Suppressor macrophage treated with lipopolysaccharide for 1 hour (primary cell): ENCODE measurements around the gene CENPVL3.
"Not testable (repeated sequence)": the region's sequence is repeated elsewhere in the genome, so short reads cannot be mapped to it uniquely, and the experiment has no call there.

Experiments
- DNase-seq, 3 donors: peaks; one replicate each; pipeline ENCODE4 v3.0.0-alpha.2; 2020 to 2022

The CENPVL3 gene

DNA sequence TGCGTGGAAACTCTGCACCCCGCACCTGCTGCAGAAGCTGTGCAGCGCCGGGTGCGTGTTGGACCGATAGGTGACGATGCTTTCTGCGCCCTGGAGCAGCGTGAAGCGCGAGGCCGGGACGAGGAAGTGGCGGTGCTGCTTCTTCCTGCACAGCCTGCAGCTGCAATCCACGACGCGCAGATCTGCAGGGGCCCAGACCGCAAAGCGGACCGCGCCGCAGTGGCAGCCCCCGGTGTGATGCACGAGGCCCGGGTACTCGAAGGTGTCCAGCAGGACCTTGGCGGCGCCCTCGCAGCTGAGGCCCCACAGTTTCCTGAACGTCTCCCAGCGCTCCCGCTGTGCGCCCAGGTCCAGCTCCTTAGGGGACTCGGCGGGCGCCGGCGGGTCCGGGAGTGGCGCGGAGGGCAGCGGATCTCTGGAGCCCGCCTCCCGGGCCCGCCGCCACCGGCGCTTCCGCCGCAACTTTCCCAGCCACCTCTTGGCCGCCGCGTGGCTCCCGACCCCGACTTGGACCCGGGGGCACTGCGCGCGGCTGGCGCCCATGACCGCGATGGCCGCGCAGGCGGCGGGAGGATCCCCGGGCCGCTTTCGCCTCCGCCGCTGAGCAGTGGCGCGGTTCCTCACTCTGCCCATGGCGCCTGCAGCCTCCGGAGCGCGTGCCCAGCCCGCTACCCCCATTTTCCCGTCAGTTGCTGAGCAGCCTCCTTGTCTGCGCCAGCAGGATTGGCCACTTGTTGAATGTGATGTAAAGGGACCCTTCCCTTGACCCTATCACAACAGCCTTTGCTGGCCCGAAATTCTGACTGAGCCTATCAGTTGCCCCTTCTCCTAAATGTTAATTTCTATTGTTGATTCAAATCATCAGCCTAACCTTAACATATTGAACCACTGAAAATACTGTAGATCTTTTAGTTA is at the start of gene CENPVL3:
CENPVL3 (minus strand) TSS at position 672 of the 915 bp plus-strand sequence; CDS start at position 633, 39 bp downstream.
- not testable (repeated sequence) for DNase-seq

DNA sequence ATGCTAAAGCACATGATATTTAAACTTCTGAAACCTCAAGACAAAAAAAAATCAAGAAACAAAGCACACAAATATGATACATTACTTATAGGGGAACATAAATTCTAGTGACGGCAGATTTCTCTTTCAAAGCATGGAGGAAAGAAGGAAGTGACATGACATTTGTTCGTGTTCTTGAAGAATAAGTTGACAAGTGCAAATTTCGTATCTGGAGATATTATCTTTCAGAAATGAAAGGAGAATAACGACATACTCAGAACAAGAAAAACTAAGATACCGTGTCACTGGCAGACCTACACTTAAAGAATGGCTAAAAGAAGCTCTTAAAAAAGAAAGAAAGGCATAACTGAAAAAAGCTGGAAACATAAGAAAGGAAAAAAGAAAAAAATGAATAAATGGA is 47.3 kb upstream of the CENPVL3 start:
- DNase-seq: no peak

DNA sequence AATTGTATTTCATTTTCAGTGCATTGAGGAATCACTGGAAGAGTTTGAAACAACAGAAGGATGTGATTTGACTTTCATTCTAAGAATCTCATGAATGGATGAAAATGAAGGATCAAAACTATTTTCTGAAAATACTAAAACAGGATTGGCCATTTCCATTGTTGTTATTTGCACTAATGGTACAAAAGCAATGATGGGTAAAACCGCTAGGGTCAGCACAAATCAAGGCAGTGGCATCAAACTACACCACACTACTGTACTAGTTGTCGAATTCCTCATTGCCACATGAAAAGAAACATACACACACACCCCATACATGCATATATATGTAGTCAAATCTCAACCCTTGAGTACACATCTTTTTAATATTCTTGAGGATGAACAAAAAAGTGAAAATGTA is 24.7 kb upstream of the CENPVL3 start:
- DNase-seq: no peak

DNA sequence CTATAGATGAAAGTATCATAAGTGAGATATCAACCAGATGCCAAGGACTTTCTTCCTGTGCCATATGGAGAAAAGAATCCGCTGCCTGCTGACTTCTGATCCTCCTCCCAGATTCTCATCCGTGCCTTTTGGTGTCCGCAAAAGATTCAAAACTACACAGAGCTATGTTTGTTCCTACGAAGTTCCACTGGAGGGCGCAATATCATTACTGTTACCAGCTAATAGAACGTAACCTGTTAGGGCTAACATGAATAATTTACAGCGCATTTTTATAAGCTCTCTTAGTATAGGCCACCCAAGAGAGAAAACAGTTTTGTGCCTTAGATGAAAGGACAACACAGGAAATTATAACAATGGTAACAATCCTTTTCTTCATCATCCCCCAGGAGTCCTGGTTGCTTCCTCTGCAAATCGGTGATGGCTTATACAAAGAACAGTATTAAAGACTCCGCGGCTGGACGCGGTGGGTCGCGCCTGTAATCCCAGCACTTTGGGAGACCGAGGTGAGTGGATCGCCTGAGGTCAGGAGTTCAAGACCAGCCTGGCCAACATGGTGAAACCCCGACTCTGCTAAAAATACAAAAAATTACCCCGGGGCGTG is 22.8 kb upstream of the CENPVL3 start:
- peak; percentile 23 to 29 (median 24) for DNase-seq

DNA sequence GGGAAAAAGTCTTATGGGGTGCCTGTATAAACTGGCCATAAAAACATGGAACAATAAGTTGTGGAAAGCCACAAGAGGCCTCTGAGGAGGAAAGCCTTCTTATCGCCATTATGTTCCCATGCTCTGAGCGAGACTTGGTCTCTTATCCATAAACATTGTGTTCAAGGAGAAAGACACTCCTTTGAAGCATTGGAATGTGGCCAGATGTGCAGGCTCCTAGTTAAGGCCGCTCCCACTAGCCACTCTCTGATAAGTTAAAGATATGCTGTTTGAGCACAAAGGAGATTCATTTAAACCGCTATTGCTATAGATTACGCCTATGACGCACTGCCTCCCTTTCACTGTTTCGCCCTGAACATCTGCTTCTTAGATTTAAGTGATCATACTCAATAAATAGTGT is 17.8 kb upstream of the CENPVL3 start:
- not testable (repeated sequence) for DNase-seq

DNA sequence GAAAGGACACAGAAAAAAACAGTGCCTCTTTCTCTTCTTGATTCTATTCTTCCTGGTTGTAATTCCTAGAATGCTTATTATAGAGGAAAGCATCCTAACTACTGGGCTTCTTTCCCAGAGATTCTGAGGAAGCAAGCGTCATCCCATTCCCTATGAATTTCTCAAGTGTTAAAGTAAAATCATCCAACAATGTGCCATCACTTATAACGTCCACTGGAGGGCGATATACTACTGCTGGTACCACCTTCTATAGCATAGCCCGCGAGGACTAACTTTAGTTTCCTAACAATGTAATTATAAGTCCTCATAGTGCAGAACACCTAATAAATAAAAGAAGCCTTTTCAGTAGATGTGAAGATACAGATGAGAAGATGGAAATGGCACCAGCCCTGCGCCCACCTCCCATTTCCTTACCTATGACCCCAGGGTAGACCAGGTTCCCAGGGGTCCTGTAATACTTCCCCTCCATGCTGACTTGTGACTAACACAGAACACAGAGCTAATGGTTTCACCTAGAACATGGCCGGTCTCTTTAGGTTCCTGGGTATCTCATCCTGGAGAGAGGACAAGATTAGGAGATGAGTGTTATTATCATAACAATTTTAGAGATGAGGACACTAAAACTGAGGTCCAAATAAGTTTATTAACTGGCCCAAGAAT is 4.2 kb downstream of the CENPVL3 start:
- DNase-seq: peak; percentile 28 to 52 (median 33)

DNA sequence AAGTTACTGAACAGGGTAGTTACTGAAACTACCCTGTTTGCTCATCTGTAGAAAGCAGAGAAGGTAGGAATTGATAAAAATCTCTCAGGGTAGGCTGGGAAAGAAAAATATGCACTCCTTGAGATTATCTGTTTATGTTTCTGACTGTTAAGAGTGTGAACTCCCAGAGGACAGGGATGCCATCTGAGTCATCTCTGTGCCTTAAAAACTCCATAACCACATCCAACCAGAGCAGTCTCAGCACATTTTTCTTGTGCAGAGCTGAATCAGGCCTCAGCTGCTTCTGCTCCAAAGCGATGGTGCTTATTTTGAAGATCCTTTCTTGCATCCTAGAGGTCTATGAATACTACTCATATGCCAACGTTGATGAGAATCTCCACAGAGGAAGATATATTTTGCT is 9.9 kb downstream of the CENPVL3 start:
- no peak for DNase-seq

DNA sequence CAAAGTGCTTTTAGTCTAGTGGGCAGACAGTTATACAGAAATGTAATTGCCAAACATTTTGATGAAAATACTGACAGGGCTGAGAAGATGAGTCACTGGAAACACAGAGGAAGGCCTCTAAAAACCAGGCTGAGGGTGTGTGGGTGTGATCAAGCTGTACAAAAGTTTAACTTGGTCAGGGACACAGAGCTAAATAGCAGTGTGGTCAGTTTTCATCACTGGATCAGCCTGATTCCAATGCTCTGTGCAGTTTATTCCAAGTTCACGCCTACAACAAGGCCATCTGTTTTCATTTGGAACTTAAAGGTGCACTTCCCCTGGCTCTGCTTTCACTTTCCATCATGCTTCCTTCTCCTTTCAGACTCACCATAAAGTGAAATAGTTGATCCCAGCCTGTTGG is 10.6 kb downstream of the CENPVL3 start:
- DNase-seq: peak; percentile 22 to 42 (median 34)

DNA sequence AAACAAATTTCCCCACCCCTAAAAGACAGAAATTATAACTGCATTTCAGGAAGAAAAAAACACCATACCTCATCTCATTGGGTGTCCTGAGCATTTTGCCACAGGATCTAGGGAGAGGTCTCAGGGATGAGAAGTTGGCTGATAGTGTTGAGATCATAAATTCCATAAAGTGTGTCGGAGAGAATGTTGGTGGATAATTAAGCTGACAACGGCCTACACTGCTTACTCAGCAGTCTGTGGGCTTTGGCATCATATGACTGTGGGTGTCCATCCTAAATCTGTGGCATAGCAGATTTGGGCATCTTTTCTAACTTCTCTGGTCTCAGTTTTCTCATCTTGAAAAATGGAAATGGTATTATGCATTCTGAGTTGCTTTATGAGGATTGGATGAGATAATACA is 12.3 kb downstream of the CENPVL3 start:
- DNase-seq: no peak

DNA sequence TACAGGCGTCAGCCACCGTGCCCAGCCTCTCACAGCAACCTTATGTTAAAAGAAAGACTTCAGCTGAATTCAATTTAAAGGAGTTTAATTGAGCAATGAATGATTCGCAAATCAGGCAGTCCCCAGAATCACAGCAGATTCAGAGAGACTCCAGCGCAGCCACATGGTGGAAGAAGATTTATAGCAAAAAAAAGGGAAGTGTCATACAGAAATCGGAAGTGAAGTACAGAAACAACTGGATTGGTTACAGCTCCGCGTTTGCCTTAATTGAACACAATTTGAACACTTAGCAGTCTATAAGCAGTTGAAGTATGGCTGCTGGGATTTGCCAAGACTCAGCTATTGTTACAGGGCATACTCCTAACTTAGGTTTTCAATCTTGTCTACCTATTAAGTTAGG is 19.8 kb downstream of the CENPVL3 start:
- DNase-seq: peak in 2 of 3 donors; percentile 1 to 5

DNA sequence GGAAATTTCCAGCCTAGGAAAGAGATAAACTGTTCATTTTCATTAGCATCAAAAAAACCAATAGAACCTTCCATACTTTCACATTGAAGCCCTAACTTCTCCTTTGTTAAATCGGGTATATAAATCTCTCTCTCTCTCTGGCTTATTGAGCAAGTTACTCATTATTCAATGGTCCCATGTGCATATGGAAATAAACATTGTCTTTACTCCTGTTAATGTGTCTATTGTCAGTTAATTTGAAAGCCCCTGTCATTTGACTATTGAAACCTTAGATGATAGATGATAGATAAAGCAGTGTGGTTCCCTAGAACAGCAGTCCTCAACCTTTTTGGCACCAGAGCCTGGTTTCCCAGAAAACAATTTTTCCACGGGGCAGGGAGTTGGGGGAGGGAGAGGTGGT is 46.8 kb downstream of the CENPVL3 start:
- DNase-seq: no peak

DNA sequence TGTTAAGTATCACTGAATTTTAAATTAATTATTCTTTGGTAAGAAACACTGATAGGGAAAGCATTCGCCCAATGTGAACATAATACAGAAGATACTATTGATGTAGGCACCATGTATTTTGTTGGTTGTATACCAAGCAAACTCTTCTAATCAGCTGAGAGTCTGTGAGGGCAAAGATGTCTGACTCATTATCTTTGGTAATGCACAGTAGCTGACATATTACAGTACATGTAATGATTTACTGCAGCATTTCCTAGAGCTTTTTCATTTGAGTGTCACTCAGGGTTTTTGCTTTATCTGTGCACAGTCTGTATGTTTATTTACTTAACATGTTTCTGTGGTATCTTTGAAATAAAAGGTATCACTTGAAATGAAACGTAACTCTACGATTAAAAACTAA is 49.2 kb downstream of the CENPVL3 start:
- no peak for DNase-seq

DNA sequence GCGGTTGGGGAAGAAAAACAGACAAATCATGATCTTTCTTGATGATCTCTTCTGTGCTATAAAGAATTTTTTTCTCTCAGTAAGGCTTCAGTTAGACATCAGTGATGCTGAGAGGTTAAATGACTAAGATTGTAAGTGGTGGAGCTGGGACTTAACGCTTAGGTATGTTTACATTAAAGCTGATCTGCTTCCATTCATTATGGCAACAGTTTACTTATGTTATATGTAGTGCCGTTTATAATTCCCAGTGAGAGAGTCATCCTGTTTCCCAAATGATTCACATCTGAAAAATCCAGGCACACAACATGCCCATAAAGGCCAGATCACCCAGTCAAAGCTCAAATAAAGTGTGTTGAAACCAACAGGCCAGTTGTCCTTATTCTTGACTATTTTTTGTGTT is 50.1 kb downstream of the CENPVL3 start:
- no peak for DNase-seq
